Islet precursor cell (in vitro differentiated cells): ENCODE results near the gene ETFB.

Experiments
- DNase-seq: peaks from one replicate; pipeline ENCODE4 v3.0.0-alpha.2; 2018

The ETFB gene

GRCh38 chr19:51372649-51373504 is 6.7 kb upstream of the ETFB start, which contains the start of gene NKG7:
NKG7 (minus strand) TSS chr19:51372654; CDS start chr19:51372535, 119 bp downstream.
- DNase-seq, result no peak

GRCh38 chr19:51372021-51372648 is 5.9 kb upstream of the ETFB start:
- DNase-seq, result no peak

- DNase-seq, result no peak
These were observed 5.0 kb upstream of the ETFB start for GRCh38 chr19:51371186-51371690.

- DNase-seq, result no peak
These were observed 4.0 kb upstream of the ETFB start for GRCh38 chr19:51370230-51370629.

- DNase-seq, result peak; percentile 87
These were observed 2.4 kb upstream of the ETFB start, which contains the start of gene CLDND2 for GRCh38 chr19:51368366-51369282. CLDND2 (minus strand) TSS chr19:51369003; CDS start chr19:51368577, 426 bp downstream.

GRCh38 chr19:51367565-51368365 is 1.6 kb upstream of the ETFB start:
- DNase-seq, result peak; percentile 100

- no peak for DNase-seq
These were observed 1.0 kb upstream of the ETFB start for GRCh38 chr19:51367255-51367564.

GRCh38 chr19:51366389-51367254 is 434 bp upstream of the ETFB start:
- DNase-seq, result peak; percentile 100

GRCh38 chr19:51365211-51365964 is 800 bp downstream of the ETFB start:
- DNase-seq, result peak; percentile 66

- DNase-seq, result peak; percentile 71
These were observed 1.7 kb downstream of the ETFB start for GRCh38 chr19:51364200-51365106.

- no peak for DNase-seq
These were observed 4.9 kb downstream of the ETFB start for GRCh38 chr19:51361239-51361638.

- DNase-seq, result peak; percentile 63
These were observed 6.9 kb downstream of the ETFB start for GRCh38 chr19:51359294-51359693.

GRCh38 chr19:51357952-51358351 is 8.2 kb downstream of the ETFB start:
- no peak for DNase-seq

- no peak for DNase-seq
These were observed 9.9 kb downstream of the ETFB start for GRCh38 chr19:51356159-51356801.

GRCh38 chr19:51354742-51355148 is 11.4 kb downstream of the ETFB start:
- peak; percentile 96 for DNase-seq

- DNase-seq, result peak; percentile 86
These were observed 12.0 kb downstream of the ETFB start for GRCh38 chr19:51354103-51354741.

- no peak for DNase-seq
These were observed 13.3 kb downstream of the ETFB start for GRCh38 chr19:51352783-51353360.
